ENCODE measurements around the gene MAP4K2. TPM values are rescaled to one million over a fixed set of nuclear protein-coding genes. Genes with fewer than 3 reads are reported as not detected.

The MAP4K2 gene
- total and polyA plus RNA-seq, 2 of the 13 experiments (the other 11 are each of a cell fraction or from before 2014, with no cell fraction given): 8.3 to 17.6 TPM

DNA sequence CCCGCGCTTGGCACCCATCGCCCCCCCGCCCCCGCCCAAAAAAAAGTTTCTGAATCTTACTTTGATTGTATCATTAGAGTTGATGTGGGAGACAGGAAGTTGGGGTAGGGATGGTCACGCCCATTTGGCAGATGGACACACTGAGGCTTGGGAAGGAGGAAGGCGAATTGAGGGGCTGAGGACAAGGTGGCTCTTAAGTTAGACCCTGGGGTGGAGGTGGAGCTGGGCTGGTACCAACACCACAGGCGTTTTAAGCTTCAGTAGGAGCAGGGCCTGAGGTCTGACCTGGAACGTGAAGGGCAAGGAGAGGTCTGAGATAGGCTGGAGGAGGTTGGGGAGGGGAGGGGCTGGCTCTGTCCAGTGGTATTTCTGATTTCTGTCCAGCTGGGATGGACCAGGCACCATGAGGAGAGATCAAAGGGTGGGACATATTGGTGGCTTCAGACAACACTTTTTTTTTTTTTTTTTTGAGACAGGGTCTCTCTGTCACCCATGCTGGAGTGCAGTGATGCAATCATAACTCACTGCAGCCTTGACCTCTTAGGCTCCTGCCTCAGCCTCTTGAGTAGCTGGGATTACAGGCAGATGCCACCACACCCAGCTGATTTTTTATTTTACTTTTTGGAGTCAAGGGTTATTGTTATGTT is 42.2 kb upstream of the MAP4K2 start (continued):
- TF ChIP-seq, protein P1, sequence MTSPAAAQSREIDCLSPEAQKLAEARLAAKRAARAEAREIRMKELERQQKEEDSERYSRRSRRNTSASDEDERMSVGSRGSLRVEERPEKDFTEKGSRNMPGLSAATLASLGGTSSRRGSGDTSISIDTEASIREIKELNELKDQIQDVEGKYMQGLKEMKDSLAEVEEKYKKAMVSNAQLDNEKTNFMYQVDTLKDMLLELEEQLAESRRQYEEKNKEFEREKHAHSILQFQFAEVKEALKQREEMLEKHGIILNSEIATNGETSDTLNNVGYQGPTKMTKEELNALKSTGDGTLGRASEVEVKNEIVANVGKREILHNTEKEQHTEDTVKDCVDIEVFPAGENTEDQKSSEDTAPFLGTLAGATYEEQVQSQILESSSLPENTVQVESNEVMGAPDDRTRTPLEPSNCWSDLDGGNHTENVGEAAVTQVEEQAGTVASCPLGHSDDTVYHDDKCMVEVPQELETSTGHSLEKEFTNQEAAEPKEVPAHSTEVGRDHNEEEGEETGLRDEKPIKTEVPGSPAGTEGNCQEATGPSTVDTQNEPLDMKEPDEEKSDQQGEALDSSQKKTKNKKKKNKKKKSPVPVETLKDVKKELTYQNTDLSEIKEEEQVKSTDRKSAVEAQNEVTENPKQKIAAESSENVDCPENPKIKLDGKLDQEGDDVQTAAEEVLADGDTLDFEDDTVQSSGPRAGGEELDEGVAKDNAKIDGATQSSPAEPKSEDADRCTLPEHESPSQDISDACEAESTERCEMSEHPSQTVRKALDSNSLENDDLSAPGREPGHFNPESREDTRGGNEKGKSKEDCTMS (CRISPR knock-in tag; conservative IDR thresholded peaks at IDR 0.05): no peak

DNA sequence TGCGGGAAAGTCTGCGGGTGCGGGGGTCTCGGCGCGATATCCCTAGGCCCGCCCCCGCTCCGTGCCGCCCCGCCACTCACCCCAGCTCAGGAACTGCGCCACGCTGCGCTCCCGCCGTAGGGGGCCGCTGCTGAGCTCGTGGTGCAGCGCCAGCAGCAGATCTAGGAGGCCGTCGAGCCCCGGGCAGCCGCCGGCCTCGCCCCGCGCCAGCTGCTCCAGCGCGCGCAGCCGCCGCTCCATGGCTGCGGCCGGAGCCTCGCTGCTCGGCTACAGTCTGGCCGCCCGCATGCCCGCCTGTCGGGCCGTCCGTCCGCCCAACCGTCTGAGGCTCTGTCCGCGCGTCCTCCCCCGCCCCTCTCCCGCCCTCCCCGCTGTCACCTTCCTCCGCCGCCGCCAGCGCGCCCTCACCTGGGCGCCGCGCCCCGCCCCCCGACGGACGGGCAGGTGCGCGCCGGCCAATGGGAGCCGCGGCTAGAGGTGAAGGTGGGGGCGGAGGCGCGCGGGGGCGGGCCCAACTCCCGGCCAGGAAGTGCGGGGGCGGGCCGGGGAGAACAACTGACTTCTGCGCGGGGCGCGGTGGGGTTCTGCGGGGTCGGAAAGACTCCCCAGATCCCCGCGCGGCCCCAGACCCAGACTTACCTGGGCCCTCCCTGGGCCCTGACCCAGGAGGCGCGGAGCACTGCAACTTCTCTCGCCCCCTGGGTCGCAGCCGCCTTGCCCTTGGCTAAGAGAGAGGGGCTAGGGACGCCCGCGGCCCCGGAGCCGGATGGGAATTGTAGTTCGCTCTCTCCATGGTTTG is 41.5 kb upstream of the MAP4K2 start, which contains the start of gene CDC42BPG:
Gene CDC42BPG (minus strand): TSS at position 324 of the 799 bp plus-strand sequence. CDS start 84 bp downstream, at position 240.
- intact Hi-C loops (cut with micrococcal nuclease; ENCODE audit: unreplicated experiment) (loop anchor here (5.0 to 10.0 kb wide), 3 partner anchors 42 to 153 kb away; partner anchors contain the start of genes BATF2 and MAP4K2), in situ Hi-C loops (cut with HindIII; ENCODE audit: extremely low pct_ligation_motif_present, low pct_unique_long_range_greater_than_20kb) (loop anchor here (5.0 kb wide), 2 partner anchors 42 to 48 kb away; partner anchors contain the start of gene MAP4K2)
- Histone ChIP-seq H3K79me2 (ENCODE audit: insufficient read depth, low read length) (no peaks in the 10 kb centered on the region), H3K9ac (ENCODE audit: insufficient read depth, low read depth, low read length) (peak within 1 kb of the TSS; percentile 44), H3K27ac (ENCODE audit: extremely low read length, insufficient read depth, low read length) (peak within 1 kb of the TSS; percentile 15), H3K4me3 (replicated peaks in 1 of 3; ENCODE audit: insufficient read depth in 1 of 3, low read depth in 2 of 3, low read length in 3 of 3) (peak within 1 kb of the TSS; percentile 57 to 84 (median 68)), H3K4me1 (ENCODE audit: insufficient read depth, low read length) (peaks cover 71% of the 10 kb centered on the region), H4K20me1 (ENCODE audit: insufficient read depth, low read length) (no peaks in the 10 kb centered on the region), H3K27me3 (ENCODE audit: control insufficient read depth in 1 of 2, insufficient read depth in 2 of 2, low read length in 2 of 2) (no peaks in the 10 kb centered on the region; a peak in 1 of 5 replicates), H3K9me3 (ENCODE audit: low read length) (no peaks in the 10 kb centered on the region), H3K4me2 (ENCODE audit: low read depth, low read length) (peak within 1 kb of the TSS; percentile 99), H3K36me3 (replicated peaks in 1 of 2; ENCODE audit: control insufficient read depth in 1 of 2, insufficient read depth in 2 of 2, low read length in 2 of 2) (no peaks in the 10 kb centered on the region), H2AFZ (ENCODE audit: low read length) (no peak within 1 kb of the TSS)
- BruUV-seq (replicated peaks): no TSS peak
- ATAC-seq: peak; percentile 58
- no peak for FAIRE-seq
- POLR2A ChIA-PET: interaction anchor here (1.0 to 4.5 kb wide), 8 partner anchors 22 to 154 kb away, joined by 3 to 20 read pairs (median 6); partner anchors contain the start of genes MAP4K2 and SF1
- 13% methylated on average over 13 of the region's 96 CpGs for WGBS (ENCODE audit: low lambda C conversion rate)
- CTCF ChIA-PET (ENCODE audit: low intra/inter-chr PET ratio, low total read pairs): interaction anchor here (1.9 kb wide), 1 partner anchor 50 kb away, joined by 8 read pairs; no protein-coding TSS in a partner anchor
- DNase-seq (ENCODE audit: low spot score): peak; percentile 27
- TF ChIP-seq ZNF746 (CRISPR knock-in tag; IDR thresholded peaks at IDR 0.05): peak; percentile 22; the same call in 1 of the 2 replicates
- TF ChIP-seq ZNF709 (CRISPR knock-in tag; IDR thresholded peaks at IDR 0.05): 0 out of 2 replicates have a peak, but pooled peaks have one; percentile 19
- 0 out of 2 replicates have a peak, but pooled peaks have one; percentile 13 for TF ChIP-seq ZIK1 (CRISPR knock-in tag; IDR thresholded peaks at IDR 0.05; ENCODE audit: borderline replicate concordance, low read depth)
- TF ChIP-seq ELF1 (CRISPR knock-in tag; IDR thresholded peaks at IDR 0.05): peak; percentile 39; the same call in 1 of the 2 replicates
- TF ChIP-seq ZNF143 (CRISPR knock-in tag; IDR thresholded peaks at IDR 0.05): peak; percentile 82
- 0 out of 2 replicates have a peak, but pooled peaks have one; percentile 11 for TF ChIP-seq HNF4G (IDR thresholded peaks at IDR 0.05; ENCODE audit: borderline replicate concordance, low read depth, low read length)
- no peak for TF ChIP-seq HNF4G (CRISPR knock-in tag; IDR thresholded peaks at IDR 0.05; ENCODE audit: borderline replicate concordance, low read depth)
- TF ChIP-seq, protein P2, sequence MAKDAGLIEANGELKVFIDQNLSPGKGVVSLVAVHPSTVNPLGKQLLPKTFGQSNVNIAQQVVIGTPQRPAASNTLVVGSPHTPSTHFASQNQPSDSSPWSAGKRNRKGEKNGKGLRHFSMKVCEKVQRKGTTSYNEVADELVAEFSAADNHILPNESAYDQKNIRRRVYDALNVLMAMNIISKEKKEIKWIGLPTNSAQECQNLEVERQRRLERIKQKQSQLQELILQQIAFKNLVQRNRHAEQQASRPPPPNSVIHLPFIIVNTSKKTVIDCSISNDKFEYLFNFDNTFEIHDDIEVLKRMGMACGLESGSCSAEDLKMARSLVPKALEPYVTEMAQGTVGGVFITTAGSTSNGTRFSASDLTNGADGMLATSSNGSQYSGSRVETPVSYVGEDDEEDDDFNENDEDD (CRISPR knock-in tag; IDR thresholded peaks at IDR 0.05; ENCODE audit: borderline replicate concordance): peak; percentile 34; the same call in 1 of the 2 replicates
- TF ChIP-seq, protein P3, sequence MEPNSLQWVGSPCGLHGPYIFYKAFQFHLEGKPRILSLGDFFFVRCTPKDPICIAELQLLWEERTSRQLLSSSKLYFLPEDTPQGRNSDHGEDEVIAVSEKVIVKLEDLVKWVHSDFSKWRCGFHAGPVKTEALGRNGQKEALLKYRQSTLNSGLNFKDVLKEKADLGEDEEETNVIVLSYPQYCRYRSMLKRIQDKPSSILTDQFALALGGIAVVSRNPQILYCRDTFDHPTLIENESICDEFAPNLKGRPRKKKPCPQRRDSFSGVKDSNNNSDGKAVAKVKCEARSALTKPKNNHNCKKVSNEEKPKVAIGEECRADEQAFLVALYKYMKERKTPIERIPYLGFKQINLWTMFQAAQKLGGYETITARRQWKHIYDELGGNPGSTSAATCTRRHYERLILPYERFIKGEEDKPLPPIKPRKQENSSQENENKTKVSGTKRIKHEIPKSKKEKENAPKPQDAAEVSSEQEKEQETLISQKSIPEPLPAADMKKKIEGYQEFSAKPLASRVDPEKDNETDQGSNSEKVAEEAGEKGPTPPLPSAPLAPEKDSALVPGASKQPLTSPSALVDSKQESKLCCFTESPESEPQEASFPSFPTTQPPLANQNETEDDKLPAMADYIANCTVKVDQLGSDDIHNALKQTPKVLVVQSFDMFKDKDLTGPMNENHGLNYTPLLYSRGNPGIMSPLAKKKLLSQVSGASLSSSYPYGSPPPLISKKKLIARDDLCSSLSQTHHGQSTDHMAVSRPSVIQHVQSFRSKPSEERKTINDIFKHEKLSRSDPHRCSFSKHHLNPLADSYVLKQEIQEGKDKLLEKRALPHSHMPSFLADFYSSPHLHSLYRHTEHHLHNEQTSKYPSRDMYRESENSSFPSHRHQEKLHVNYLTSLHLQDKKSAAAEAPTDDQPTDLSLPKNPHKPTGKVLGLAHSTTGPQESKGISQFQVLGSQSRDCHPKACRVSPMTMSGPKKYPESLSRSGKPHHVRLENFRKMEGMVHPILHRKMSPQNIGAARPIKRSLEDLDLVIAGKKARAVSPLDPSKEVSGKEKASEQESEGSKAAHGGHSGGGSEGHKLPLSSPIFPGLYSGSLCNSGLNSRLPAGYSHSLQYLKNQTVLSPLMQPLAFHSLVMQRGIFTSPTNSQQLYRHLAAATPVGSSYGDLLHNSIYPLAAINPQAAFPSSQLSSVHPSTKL (CRISPR knock-in tag; IDR thresholded peaks at IDR 0.05): no peak
- 0 out of 2 replicates have a peak, but pooled peaks have one; percentile 51 for TF ChIP-seq ZSCAN31 (CRISPR knock-in tag; IDR thresholded peaks at IDR 0.05; ENCODE audit: low read depth)
- TF ChIP-seq ESRRA (CRISPR knock-in tag; IDR thresholded peaks at IDR 0.05; ENCODE audit: low read depth): peak; percentile 16; the same call in 1 of the 2 replicates
